ENCODE results near the gene DLG2.

DNA sequence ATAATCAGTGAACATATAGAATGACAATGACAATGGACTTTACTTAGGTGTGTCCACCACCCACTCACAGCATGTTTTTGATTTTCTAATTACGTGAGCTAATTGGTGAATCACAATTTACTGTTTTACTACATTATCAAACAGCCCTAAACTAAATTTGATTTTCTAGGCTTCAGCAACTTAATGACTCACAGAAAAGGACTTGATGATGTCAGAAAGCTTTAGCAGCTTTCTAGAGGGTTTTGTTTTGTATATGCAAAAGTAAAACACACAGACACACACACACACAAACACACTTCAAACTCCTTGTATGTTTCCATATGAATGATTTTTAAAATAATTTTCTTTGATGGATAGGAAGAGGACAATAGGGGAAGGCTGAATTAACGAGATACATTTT, 1462.4 kb downstream of the DLG2 start:
- TF ChIP-seq YY1 (IDR thresholded peaks at IDR 0.05) (no peak), CTCF (IDR thresholded peaks at IDR 0.05; ENCODE audit: low read depth, low read length, missing input control) (no peak), NR2F2 (IDR thresholded peaks at IDR 0.05) (no peak), MAX (IDR thresholded peaks at IDR 0.05) (no peak), TAF1 (conservative IDR thresholded peaks at IDR 0.05) (no peak), REST (IDR thresholded peaks at IDR 0.05) (no peak), JUND (IDR thresholded peaks at IDR 0.05) (no peak), SP1 (IDR thresholded peaks at IDR 0.05) (no peak), GABPA (IDR thresholded peaks at IDR 0.05 in 1 of 2, conservative IDR thresholded peaks at IDR 0.05 in 1 of 2) (no peak)
- TF ChIP-seq, protein P1, sequence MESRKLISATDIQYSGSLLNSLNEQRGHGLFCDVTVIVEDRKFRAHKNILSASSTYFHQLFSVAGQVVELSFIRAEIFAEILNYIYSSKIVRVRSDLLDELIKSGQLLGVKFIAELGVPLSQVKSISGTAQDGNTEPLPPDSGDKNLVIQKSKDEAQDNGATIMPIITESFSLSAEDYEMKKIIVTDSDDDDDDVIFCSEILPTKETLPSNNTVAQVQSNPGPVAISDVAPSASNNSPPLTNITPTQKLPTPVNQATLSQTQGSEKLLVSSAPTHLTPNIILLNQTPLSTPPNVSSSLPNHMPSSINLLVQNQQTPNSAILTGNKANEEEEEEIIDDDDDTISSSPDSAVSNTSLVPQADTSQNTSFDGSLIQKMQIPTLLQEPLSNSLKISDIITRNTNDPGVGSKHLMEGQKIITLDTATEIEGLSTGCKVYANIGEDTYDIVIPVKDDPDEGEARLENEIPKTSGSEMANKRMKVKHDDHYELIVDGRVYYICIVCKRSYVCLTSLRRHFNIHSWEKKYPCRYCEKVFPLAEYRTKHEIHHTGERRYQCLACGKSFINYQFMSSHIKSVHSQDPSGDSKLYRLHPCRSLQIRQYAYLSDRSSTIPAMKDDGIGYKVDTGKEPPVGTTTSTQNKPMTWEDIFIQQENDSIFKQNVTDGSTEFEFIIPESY (IDR thresholded peaks at IDR 0.05): no peak
